Sigmoid colon (tissue), 4 donors: Measurements from ENCODE around the gene RAB6C.

Experiments
- EP300 ChIP-seq, 4 donors: sonication (generic); formaldehyde crosslinking; IDR thresholded peaks; one replicate each; pipeline ENCODE4 v1.6.1; 2017; ENCODE audit warnings: antibody characterized with exemption in 4 of 4
- POLR2A ChIP-seq, 2 donors: fragments of 450-650 bp; IDR thresholded peaks; one replicate each; pipeline ENCODE4 v1.6.1; 2016; ENCODE audit warnings: antibody characterized with exemption in 2 of 2, mild to moderate bottlenecking in 2 of 2, moderate library complexity in 2 of 2
- POLR2AphosphoS5 ChIP-seq, 4 donors: sonication (generic); formaldehyde crosslinking; IDR thresholded peaks; one replicate each; pipeline ENCODE4 v1.6.1; 2017; ENCODE audit warnings: antibody characterized with exemption in 4 of 4
- TF ChIP-seq, protein P1 (sequence below), 4 experiments: fragments of 450-650 bp in 3 of 4; fragments of 200-600 bp in 1 of 4; IDR thresholded peaks; one replicate each; pipeline ENCODE4 v1.5.1; 2016 to 2019; ENCODE audit warnings: antibody characterized with exemption in 4 of 4, mild to moderate bottlenecking in 3 of 4, moderate library complexity in 2 of 4

- TF ChIP-seq, protein P1, sequence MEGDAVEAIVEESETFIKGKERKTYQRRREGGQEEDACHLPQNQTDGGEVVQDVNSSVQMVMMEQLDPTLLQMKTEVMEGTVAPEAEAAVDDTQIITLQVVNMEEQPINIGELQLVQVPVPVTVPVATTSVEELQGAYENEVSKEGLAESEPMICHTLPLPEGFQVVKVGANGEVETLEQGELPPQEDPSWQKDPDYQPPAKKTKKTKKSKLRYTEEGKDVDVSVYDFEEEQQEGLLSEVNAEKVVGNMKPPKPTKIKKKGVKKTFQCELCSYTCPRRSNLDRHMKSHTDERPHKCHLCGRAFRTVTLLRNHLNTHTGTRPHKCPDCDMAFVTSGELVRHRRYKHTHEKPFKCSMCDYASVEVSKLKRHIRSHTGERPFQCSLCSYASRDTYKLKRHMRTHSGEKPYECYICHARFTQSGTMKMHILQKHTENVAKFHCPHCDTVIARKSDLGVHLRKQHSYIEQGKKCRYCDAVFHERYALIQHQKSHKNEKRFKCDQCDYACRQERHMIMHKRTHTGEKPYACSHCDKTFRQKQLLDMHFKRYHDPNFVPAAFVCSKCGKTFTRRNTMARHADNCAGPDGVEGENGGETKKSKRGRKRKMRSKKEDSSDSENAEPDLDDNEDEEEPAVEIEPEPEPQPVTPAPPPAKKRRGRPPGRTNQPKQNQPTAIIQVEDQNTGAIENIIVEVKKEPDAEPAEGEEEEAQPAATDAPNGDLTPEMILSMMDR (IDR thresholded peaks at IDR 0.05) = no peak
- no peak for TF ChIP-seq EP300 (IDR thresholded peaks at IDR 0.05)
- TF ChIP-seq POLR2A (IDR thresholded peaks at IDR 0.05) = no peak
- no peak for TF ChIP-seq POLR2AphosphoS5 (IDR thresholded peaks at IDR 0.05)
Observed at GRCh38 chr2:129984426-129984825, 5.0 kb downstream of the RAB6C start.
